Right hindlimb (tissue), 1 donor: ENCODE results near the gene C11orf68.

Experiments
- DNase-seq: peaks from one replicate; pipeline ENCODE4 v3.0.0-alpha.2; 2018

Gene C11orf68

GRCh38 chr11:65870307-65870658 lies 48.6 kb downstream of the C11orf68 start:
- DNase-seq = no peak

- DNase-seq = no peak
Measured at GRCh38 chr11:65869643-65870306, 49.1 kb downstream of the C11orf68 start.

GRCh38 chr11:65868907-65869306 lies 50.0 kb downstream of the C11orf68 start:
- no peak for DNase-seq

GRCh38 chr11:65868076-65868667 lies 50.7 kb downstream of the C11orf68 start:
- no peak for DNase-seq

- DNase-seq = no peak
Measured at GRCh38 chr11:65867284-65868071, 51.4 kb downstream of the C11orf68 start.
